Erythroblast (primary cell): ENCODE measurements around the gene SLC39A2.

Experiments used
- GATA1 ChIP-seq: IDR thresholded peaks from 2 replicates; pipeline ENCODE4 v1.6.1; 2011; ENCODE audit warnings: low read depth, mild to moderate bottlenecking, control low read depth, low read length, moderate library complexity
- POLR2A ChIP-seq: IDR thresholded peaks from 2 replicates; pipeline ENCODE4 v1.6.1; 2011; ENCODE audit warnings: mild to moderate bottlenecking, low read length

DNA sequence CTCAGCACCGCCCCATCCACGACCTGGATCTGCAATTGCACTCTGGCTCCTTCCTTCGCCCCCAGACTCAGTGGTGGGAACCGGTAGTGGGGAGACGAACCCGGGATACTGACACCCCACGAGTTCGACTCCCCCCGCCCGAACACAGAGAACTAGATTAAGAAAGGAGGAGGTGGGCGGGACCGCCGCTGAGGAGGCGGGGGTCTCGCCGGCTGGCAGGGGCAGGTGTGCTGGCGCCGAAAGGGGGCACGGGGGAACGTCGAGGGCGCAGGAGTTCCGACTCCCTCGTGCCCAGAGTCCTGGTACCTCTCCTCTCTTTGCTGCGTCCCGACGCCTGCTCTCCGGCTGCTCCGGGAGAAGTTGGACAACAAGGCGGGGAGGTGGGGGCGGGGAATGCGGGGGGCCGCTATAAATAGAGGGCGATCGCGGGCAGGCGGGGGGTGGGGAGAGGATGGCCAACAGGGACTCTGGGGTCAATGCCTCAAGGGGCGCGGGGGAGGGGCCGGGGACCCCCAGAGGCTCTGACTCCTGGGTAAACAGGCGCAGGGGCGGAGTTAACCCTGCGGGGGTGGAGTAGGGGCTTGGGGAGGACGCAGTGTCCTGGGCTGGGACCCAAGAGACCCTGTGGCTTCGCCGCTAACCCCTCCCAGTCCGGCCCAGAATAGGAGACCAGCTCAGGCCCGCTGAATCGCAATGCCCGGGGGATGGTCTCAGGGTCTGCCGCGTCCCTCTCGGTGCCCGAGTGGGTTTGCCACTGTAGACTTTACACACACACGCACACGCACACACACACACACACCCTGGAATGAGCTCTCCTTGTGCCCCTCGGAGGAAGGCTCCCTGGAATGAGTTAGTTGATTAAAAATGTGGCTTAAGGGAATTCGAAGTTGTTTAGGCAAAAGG is 26.5 kb downstream of the SLC39A2 start:
- TF ChIP-seq POLR2A, result no peak
- no peak for TF ChIP-seq GATA1
